ENCODE results near the gene EIF2AK3. TPM values are rescaled to one million over a fixed set of nuclear protein-coding genes. Genes with fewer than 3 reads are reported as not detected.
A peak's percentile ranks its signal among the peaks of the same experiment; 100 is the strongest.

Gene EIF2AK3
- 20.8 TPM for total RNA-seq
- polyA plus RNA-seq (ENCODE audit: insufficient read depth, low read depth, low replicate concordance), result 5.7 TPM
- long read RNA-seq, donor 1, full-length matches to known transcripts, result 1 of 1 reads
- long read RNA-seq, donor 1, partial matches to known transcripts, result 0 of 1 reads
- long read RNA-seq, donor 1, other reads (novel, unspliced or antisense), result 0 of 1 reads
- long read RNA-seq, donor 2, full-length matches to known transcripts, result 1 of 1 reads
- long read RNA-seq, donor 2, partial matches to known transcripts, result 0 of 1 reads
- long read RNA-seq, donor 2, other reads (novel, unspliced or antisense), result 0 of 1 reads
- long read RNA-seq, donor 3, full-length matches to known transcripts, result 2 of 2 reads
- long read RNA-seq, donor 3, partial matches to known transcripts, result 0 of 2 reads
- long read RNA-seq, donor 3, other reads (novel, unspliced or antisense), result 0 of 2 reads
- long read RNA-seq, donor 4, full-length matches to known transcripts, result 4 of 4 reads
- long read RNA-seq, donor 4, partial matches to known transcripts, result 0 of 4 reads
- long read RNA-seq, donor 4, other reads (novel, unspliced or antisense), result 0 of 4 reads
- long read RNA-seq, donor 5, result 0 reads
- long read RNA-seq, donor 6, result 0 reads
- long read RNA-seq, donor 7, full-length matches to known transcripts, result 15 of 18 reads
- long read RNA-seq, donor 7, partial matches to known transcripts, result 1 of 18 reads
- long read RNA-seq, donor 7, other reads (novel, unspliced or antisense), result 2 of 18 reads
- long read RNA-seq, donor 8, full-length matches to known transcripts, result 1 of 1 reads
- long read RNA-seq, donor 8, partial matches to known transcripts, result 0 of 1 reads
- long read RNA-seq, donor 8, other reads (novel, unspliced or antisense), result 0 of 1 reads
- long read RNA-seq, donor 9, full-length matches to known transcripts, result 1 of 1 reads
- long read RNA-seq, donor 9, partial matches to known transcripts, result 0 of 1 reads
- long read RNA-seq, donor 9, other reads (novel, unspliced or antisense), result 0 of 1 reads
- long read RNA-seq, donor 10, partial matches to known transcripts, result 0 of 2 reads
- long read RNA-seq, donor 10, other reads (novel, unspliced or antisense), result 0 of 2 reads

DNA sequence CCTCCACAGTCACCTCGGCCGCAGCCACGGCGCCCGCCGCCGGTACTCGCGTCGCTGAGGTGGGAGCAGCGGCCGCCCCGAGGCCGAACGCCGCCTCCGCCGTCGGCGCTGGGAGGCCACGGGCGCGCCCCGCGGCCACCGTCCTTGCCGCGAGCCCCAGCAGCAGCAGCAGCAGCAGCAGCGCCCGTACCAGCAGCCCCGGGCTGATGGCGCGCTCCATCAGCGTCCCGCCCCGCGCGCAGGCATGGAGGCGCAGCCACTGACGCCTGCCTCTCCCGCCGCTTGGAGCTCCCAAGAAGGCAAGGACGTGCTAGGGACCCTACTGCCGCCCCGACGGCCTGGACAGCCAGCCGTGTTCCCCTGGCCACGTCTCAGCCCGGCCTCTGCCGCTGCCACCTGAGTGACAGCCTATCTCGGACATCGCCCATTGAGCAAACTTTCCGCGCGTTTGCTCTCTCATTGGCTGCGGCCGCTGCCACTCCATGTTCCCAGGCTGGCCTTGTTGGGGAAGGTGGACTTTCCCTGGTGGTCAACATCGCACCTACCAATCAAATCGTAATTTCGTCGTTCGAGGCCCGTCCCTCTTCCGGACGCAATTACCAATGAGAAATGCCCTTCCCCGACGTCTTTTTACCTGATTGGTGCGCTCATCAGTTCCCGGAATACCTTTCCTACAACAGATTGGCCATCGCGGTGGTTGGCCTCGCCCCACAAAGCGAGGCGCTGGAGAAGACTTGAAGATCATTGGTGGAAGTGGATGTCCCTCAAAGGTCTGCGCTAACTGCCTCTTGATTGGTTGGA, at the start of gene EIF2AK3:
Gene EIF2AK3 (minus strand): TSS at position 410 of the 801 bp plus-strand sequence. CDS start 190 bp downstream, at position 220.
- H3K27ac ChIP-seq (ENCODE audit: low read depth in 2 of 2, low read length in 2 of 2), result peak within 1 kb of the TSS; percentile 99
- no peaks in the 10 kb centered on the region for H3K27me3 ChIP-seq (ENCODE audit: control insufficient read depth, insufficient read depth, low read length)
- H3K36me3 ChIP-seq (ENCODE audit: control insufficient read depth in 2 of 3, insufficient read depth in 3 of 3, low read length in 3 of 3), result no peaks in the 10 kb centered on the region
- H3K4me3 ChIP-seq (ENCODE audit: low read length in 3 of 3), result peak within 1 kb of the TSS; percentile 83 to 100 (median 84)
- H3K4me1 ChIP-seq (ENCODE audit: control insufficient read depth in 2 of 3, insufficient read depth in 2 of 3, low read depth in 1 of 3, low read length in 3 of 3), result peaks cover 0 to 6% (median 4%) of the 10 kb centered on the region in 3 donors
- H3K9ac ChIP-seq (ENCODE audit: low read length in 3 of 3), result peak within 1 kb of the TSS; percentile 88 to 99 (median 97)
- DNase-seq (peak; percentile 99 to 100 (median 99)), FAIRE-seq (peak; percentile 99)
- intact Hi-C loops (cut with DNase I), result no loop called here
- TF ChIP-seq, protein P1, sequence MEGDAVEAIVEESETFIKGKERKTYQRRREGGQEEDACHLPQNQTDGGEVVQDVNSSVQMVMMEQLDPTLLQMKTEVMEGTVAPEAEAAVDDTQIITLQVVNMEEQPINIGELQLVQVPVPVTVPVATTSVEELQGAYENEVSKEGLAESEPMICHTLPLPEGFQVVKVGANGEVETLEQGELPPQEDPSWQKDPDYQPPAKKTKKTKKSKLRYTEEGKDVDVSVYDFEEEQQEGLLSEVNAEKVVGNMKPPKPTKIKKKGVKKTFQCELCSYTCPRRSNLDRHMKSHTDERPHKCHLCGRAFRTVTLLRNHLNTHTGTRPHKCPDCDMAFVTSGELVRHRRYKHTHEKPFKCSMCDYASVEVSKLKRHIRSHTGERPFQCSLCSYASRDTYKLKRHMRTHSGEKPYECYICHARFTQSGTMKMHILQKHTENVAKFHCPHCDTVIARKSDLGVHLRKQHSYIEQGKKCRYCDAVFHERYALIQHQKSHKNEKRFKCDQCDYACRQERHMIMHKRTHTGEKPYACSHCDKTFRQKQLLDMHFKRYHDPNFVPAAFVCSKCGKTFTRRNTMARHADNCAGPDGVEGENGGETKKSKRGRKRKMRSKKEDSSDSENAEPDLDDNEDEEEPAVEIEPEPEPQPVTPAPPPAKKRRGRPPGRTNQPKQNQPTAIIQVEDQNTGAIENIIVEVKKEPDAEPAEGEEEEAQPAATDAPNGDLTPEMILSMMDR (IDR thresholded peaks at IDR 0.05; ENCODE audit: borderline replicate concordance, extremely low read depth, insufficient read depth), result peak; percentile 12
- H3K9me3 ChIP-seq (ENCODE audit: control insufficient read depth in 2 of 3, insufficient read depth in 1 of 3, low read length in 3 of 3), result no peaks in the 10 kb centered on the region

DNA sequence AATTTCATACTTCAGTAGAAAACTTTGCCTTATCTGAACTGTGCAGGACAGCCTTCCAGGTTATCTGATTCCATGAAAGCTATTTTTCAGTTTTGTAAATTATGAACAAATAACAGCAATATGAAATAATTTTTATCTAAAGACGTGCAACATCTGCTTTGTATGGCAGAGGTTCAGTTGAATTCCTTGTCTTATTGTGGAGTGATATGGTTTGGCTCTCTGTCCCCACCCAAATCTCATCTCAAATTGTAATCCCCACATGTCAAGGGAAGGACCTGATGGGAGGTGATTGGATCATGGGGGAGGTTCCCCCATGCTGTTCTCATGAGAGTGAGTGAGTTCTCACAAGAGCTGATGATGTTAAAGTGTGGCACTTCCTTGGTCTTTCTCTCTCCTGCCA, 46.1 kb upstream of the EIF2AK3 start:
- Histone ChIP-seq H3K4me3 (ENCODE audit: low read length in 3 of 3) (no peak overlapping the region), H3K4me1 (ENCODE audit: control insufficient read depth in 2 of 3, insufficient read depth in 2 of 3, low read depth in 1 of 3, low read length in 3 of 3) (no peaks in the 10 kb centered on the region), H3K27ac (ENCODE audit: low read depth in 2 of 2, low read length in 2 of 2) (no peak overlapping the region), H3K9me3 (ENCODE audit: control insufficient read depth in 2 of 3, insufficient read depth in 1 of 3, low read length in 3 of 3) (no peaks in the 10 kb centered on the region), H3K36me3 (ENCODE audit: control insufficient read depth in 2 of 3, insufficient read depth in 3 of 3, low read length in 3 of 3) (no peaks in the 10 kb centered on the region), H3K27me3 (ENCODE audit: control insufficient read depth, insufficient read depth, low read length) (no peaks in the 10 kb centered on the region), H3K9ac (ENCODE audit: low read length in 3 of 3) (no peak overlapping the region)
- DNase-seq (no peak), FAIRE-seq (no peak)
- TF ChIP-seq, protein P1 (IDR thresholded peaks at IDR 0.05; ENCODE audit: borderline replicate concordance, extremely low read depth, insufficient read depth), result no peak
- intact Hi-C loops (cut with DNase I), result no loop called here

DNA sequence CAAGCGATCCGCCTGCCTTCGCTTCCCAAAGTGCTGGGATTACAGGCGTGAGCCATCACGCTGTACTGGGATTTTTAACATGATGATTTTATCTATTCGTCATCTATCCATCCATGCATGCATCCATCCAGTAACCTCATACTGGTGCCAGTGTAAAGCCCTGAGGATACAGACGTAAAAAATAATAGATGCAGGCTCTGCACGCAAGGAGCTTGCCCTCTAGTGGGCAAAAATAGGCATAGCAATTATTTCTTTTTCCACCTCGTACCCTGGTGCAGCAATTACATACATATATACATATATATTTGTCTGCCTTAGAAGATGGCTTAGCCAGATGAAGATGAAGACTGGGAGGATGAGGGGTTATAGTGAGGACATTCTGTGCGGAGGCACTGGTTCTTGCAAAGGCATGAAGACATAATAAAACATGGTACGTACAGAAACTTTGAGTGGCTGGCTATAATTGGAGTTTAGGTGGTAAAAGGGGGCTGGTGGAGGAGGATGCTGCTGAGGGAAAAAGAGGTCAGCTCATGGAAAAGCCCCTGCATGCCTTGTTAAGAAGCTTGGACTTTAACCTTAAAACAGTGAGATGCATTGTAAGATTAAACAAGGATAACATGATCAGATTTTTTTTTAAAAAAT, 44.6 kb upstream of the EIF2AK3 start:
- no peaks in the 10 kb centered on the region for H3K4me1 ChIP-seq (ENCODE audit: control insufficient read depth in 2 of 3, insufficient read depth in 2 of 3, low read depth in 1 of 3, low read length in 3 of 3)
- H3K9ac ChIP-seq (ENCODE audit: low read length in 3 of 3), result no peak overlapping the region
- TF ChIP-seq, protein P1 (IDR thresholded peaks at IDR 0.05; ENCODE audit: borderline replicate concordance, extremely low read depth, insufficient read depth), result peak; percentile 86
- no peaks in the 10 kb centered on the region for H3K27me3 ChIP-seq (ENCODE audit: control insufficient read depth, insufficient read depth, low read length)
- DNase-seq (peak in 3 of 5 donors; percentile 10 to 57 (median 56)), FAIRE-seq (no peak)
- H3K27ac ChIP-seq (ENCODE audit: low read depth in 2 of 2, low read length in 2 of 2), result no peak overlapping the region
- H3K36me3 ChIP-seq (ENCODE audit: control insufficient read depth in 2 of 3, insufficient read depth in 3 of 3, low read length in 3 of 3), result no peaks in the 10 kb centered on the region
- no peak overlapping the region for H3K4me3 ChIP-seq (ENCODE audit: low read length in 3 of 3)
- H3K9me3 ChIP-seq (ENCODE audit: control insufficient read depth in 2 of 3, insufficient read depth in 1 of 3, low read length in 3 of 3), result no peaks in the 10 kb centered on the region
- intact Hi-C loops (cut with DNase I), result no loop called here
